HEK293 (cell line): ENCODE data around the gene C6orf89.

ENCODE experiments used
- CTCF ChIA-PET: fragments of 350-600 bp; formaldehyde crosslinking; extraction: SDS; loops from one replicate; lab custom pipeline; 2021; ENCODE audit warnings: antibody characterized with exemption; lab: Yijun Ruan, JAX
- POLR2A ChIA-PET: fragments of 300-600 bp; formaldehyde crosslinking; extraction: SDS; loops from one replicate; lab custom pipeline; 2020; ENCODE audit warnings: antibody characterized with exemption, inconsistent platforms; lab: Yijun Ruan, JAX
- H3K27ac ChIP-seq: fragments of 200-500 bp; sonication (Bioruptor generic); 2 replicates; pipeline ENCODE4 v1.5.1; 2014; ENCODE audit warnings: low read depth, low read length, control low read depth, inconsistent platforms; ENCODE audit errors: extremely low read depth
- H3K36me3 ChIP-seq, 2 experiments: fragments of 200-500 bp in 1 of 2; sonication (Bioruptor generic) in 1 of 2; 1 replicate in 1 of 2; 2 replicates in 1 of 2; pipeline ENCODE4 v1.5.1; 2014 to 2017; ENCODE audit warnings: inconsistent platforms in 2 of 2, low read length in 2 of 2; ENCODE audit not compliant: control insufficient read depth in 2 of 2, insufficient read depth in 1 of 2
- H3K4me1 ChIP-seq: fragments of 200-500 bp; sonication (Bioruptor generic); 2 replicates; pipeline ENCODE4 v1.5.1; 2014; ENCODE audit warnings: mild to moderate bottlenecking, low read length, inconsistent platforms; ENCODE audit not compliant: control insufficient read depth, insufficient read depth
- H3K4me3 ChIP-seq: 2 replicates; pipeline ENCODE4 v1.5.1; 2011; ENCODE audit warnings: low read depth, mild to moderate bottlenecking, control low read depth, low read length, moderate library complexity
- H3K9me3 ChIP-seq: fragments of 200-500 bp; sonication (Bioruptor generic); 2 replicates; pipeline ENCODE4 v1.5.1; 2014; ENCODE audit warnings: low read depth, low read length, inconsistent platforms; ENCODE audit not compliant: control insufficient read depth, insufficient read depth
- GLI4 ChIP-seq: fragments of 450-650 bp; formaldehyde crosslinking; IDR thresholded peaks from 2 replicates; pipeline ENCODE4 v1.5.1; 2016; ENCODE audit warnings: missing biosample characterization, missing genetic modification characterization
- HIC1 ChIP-seq: fragments of 450-650 bp; formaldehyde crosslinking; IDR thresholded peaks from 2 replicates; pipeline ENCODE4 v1.5.1; 2016; ENCODE audit warnings: missing biosample characterization, missing genetic modification characterization
- IKZF3 ChIP-seq: fragments of 450-650 bp; IDR thresholded peaks from 2 replicates; pipeline ENCODE4 v1.5.0; 2018; ENCODE audit warnings: missing biosample characterization, mild to moderate bottlenecking, missing genetic modification characterization, moderate library complexity
- INSM2 ChIP-seq: fragments of 450-650 bp; formaldehyde crosslinking; IDR thresholded peaks from 2 replicates; pipeline ENCODE4 v1.5.1; 2016; ENCODE audit warnings: missing biosample characterization, missing genetic modification characterization
- PRDM6 ChIP-seq: fragments of 450-650 bp; formaldehyde crosslinking; IDR thresholded peaks from 2 replicates; pipeline ENCODE4 v1.5.1; 2017; ENCODE audit warnings: missing biosample characterization, missing genetic modification characterization
- ZBTB10 ChIP-seq: fragments of 450-650 bp; formaldehyde crosslinking; IDR thresholded peaks from 2 replicates; pipeline ENCODE4 v1.5.1; 2016; ENCODE audit warnings: missing biosample characterization, missing genetic modification characterization
- ZBTB20 ChIP-seq: fragments of 450-650 bp; formaldehyde crosslinking; IDR thresholded peaks from 2 replicates; pipeline ENCODE4 v1.5.1; 2016; ENCODE audit warnings: missing biosample characterization, missing genetic modification characterization
- ZFP37 ChIP-seq: fragments of 450-650 bp; formaldehyde crosslinking; IDR thresholded peaks from 2 replicates; pipeline ENCODE4 v1.5.1; 2016; ENCODE audit warnings: missing biosample characterization, missing genetic modification characterization
- ZNF155 ChIP-seq: fragments of 450-650 bp; formaldehyde crosslinking; IDR thresholded peaks from 2 replicates; pipeline ENCODE4 v1.5.1; 2016; ENCODE audit warnings: missing biosample characterization, missing genetic modification characterization
- ZNF2 ChIP-seq: fragments of 450-650 bp; formaldehyde crosslinking; IDR thresholded peaks from 2 replicates; pipeline ENCODE4 v1.5.1; 2016; ENCODE audit warnings: missing biosample characterization, missing genetic modification characterization
- ZNF211 ChIP-seq: fragments of 450-650 bp; formaldehyde crosslinking; IDR thresholded peaks from 2 replicates; pipeline ENCODE4 v1.5.1; 2016; ENCODE audit warnings: low read depth, missing biosample characterization, missing genetic modification characterization
- ZNF404 ChIP-seq: fragments of 450-650 bp; formaldehyde crosslinking; IDR thresholded peaks from 2 replicates; pipeline ENCODE4 v1.5.1; 2017; ENCODE audit warnings: missing biosample characterization, missing genetic modification characterization
- ZNF473 ChIP-seq: fragments of 450-650 bp; formaldehyde crosslinking; IDR thresholded peaks from 2 replicates; pipeline ENCODE4 v1.5.1; 2017; ENCODE audit warnings: missing biosample characterization, missing genetic modification characterization
- ZNF48 ChIP-seq: fragments of 450-650 bp; formaldehyde crosslinking; IDR thresholded peaks from 2 replicates; pipeline ENCODE4 v1.5.1; 2016; ENCODE audit warnings: missing biosample characterization, missing genetic modification characterization
- ZNF626 ChIP-seq: fragments of 450-650 bp; sonication (Bioruptor Pico); formaldehyde crosslinking; IDR thresholded peaks from 2 replicates; pipeline ENCODE4 v1.5.1; 2018; ENCODE audit warnings: missing biosample characterization, missing genetic modification characterization, inconsistent platforms
- ZNF654 ChIP-seq: fragments of 450-650 bp; formaldehyde crosslinking; IDR thresholded peaks from 2 replicates; pipeline ENCODE4 v1.5.1; 2016; ENCODE audit warnings: low read depth, missing biosample characterization, missing genetic modification characterization
- ZNF747 ChIP-seq: fragments of 450-650 bp; formaldehyde crosslinking; IDR thresholded peaks from 2 replicates; pipeline ENCODE4 v1.5.1; 2016; ENCODE audit warnings: missing biosample characterization, missing genetic modification characterization
- ZNF837 ChIP-seq: fragments of 450-650 bp; formaldehyde crosslinking; IDR thresholded peaks from 2 replicates; pipeline ENCODE4 v1.5.1; 2016; ENCODE audit warnings: missing biosample characterization, missing genetic modification characterization
- ZNF843 ChIP-seq: fragments of 450-650 bp; formaldehyde crosslinking; IDR thresholded peaks from 2 replicates; pipeline ENCODE4 v1.5.1; 2016; ENCODE audit warnings: missing biosample characterization, missing genetic modification characterization
- ZSCAN18 ChIP-seq: fragments of 450-650 bp; formaldehyde crosslinking; IDR thresholded peaks from 2 replicates; pipeline ENCODE4 v1.5.1; 2016; ENCODE audit warnings: missing biosample characterization, missing genetic modification characterization
- ZSCAN5A ChIP-seq: fragments of 450-650 bp; formaldehyde crosslinking; IDR thresholded peaks from 2 replicates; pipeline ENCODE4 v1.5.1; 2016; ENCODE audit warnings: missing biosample characterization, missing genetic modification characterization

C6orf89 gene

GRCh38 chr6:36850021-36850420 lies 35.7 kb upstream of the C6orf89 start:
- CTCF ChIA-PET, result interaction anchor here (0.9 to 11.0 kb wide), 22 partner anchors 7 to 360 kb away, joined by 3 to 298 read pairs (median 11); partner anchors contain the start of genes C6orf89 and PPIL1
- peaks cover 4 to 33% of the 10 kb centered on the region in 2 experiments; a peak in 2 of 3 replicates for H3K36me3 ChIP-seq
- no peak overlapping the region for H3K4me3 ChIP-seq
- no peaks in the 10 kb centered on the region for H3K9me3 ChIP-seq
- no peaks in the 10 kb centered on the region; the same call in 1 of the 2 replicates for H3K4me1 ChIP-seq
- TF ChIP-seq ZNF155 (no peak), ZNF843 (tag by site-specific recombination) (no peak), GLI4 (tag by site-specific recombination) (no peak), ZFP37 (tag by site-specific recombination) (no peak), ZNF211 (no peak), ZBTB10 (tag by site-specific recombination) (no peak)
- TF ChIP-seq, all 188 proteins: peak for 0
- POLR2A ChIA-PET, result interaction anchor here (1.3 to 3.1 kb wide), 2 partner anchors 24 to 136 kb away, joined by 4 to 14 read pairs; partner anchors contain the start of genes MTCH1 and PPIL1
- H3K27ac ChIP-seq, result no peak overlapping the region

GRCh38 chr6:36851149-36851614 lies 34.6 kb upstream of the C6orf89 start:
- Histone ChIP-seq H3K36me3 (peaks cover 4 to 44% of the 10 kb centered on the region in 2 experiments; a peak in 2 of 3 replicates), H3K9me3 (no peaks in the 10 kb centered on the region), H3K4me3 (no peak overlapping the region), H3K27ac (no peak overlapping the region), H3K4me1 (no peaks in the 10 kb centered on the region; the same call in 1 of the 2 replicates)
- ChIA-PET POLR2A (no interaction called here), CTCF (interaction anchor here (0.6 to 11.0 kb wide), 35 partner anchors 9 to 1870 kb away, joined by 3 to 298 read pairs (median 8); partner anchors contain the start of genes PI16 and PPIL1)
- no peak for TF ChIP-seq ZSCAN5A (tag by site-specific recombination)
- peak; percentile 67; the same call in 1 of the 2 replicates for TF ChIP-seq IKZF3 (tag by site-specific recombination)
- peak; percentile 97 for TF ChIP-seq ZNF2 (tag by site-specific recombination)
- no peak for TF ChIP-seq ZNF626 (tag by site-specific recombination)
- TF ChIP-seq PRDM6, result no peak
- no peak for TF ChIP-seq ZNF48 (tag by site-specific recombination)
- TF ChIP-seq ZNF404 (tag by site-specific recombination), result no peak
- no peak for TF ChIP-seq INSM2 (tag by site-specific recombination)
- peak; percentile 82 for TF ChIP-seq ZNF654
- no peak for TF ChIP-seq ZSCAN18 (tag by site-specific recombination)
- TF ChIP-seq ZNF837 (tag by site-specific recombination), result no peak
- TF ChIP-seq ZNF473 (tag by site-specific recombination), result no peak
- TF ChIP-seq ZNF747 (tag by site-specific recombination), result no peak
- no peak for TF ChIP-seq HIC1
- no peak for TF ChIP-seq ZBTB20 (tag by site-specific recombination)
